ENCODE measurements around the gene LRRN2.

- TF ChIP-seq YY1 (IDR thresholded peaks at IDR 0.05; ENCODE audit: insufficient read depth, insufficient read length), result no peak
- no peak for TF ChIP-seq SUZ12 (IDR thresholded peaks at IDR 0.05; ENCODE audit: extremely low read depth, insufficient read depth, insufficient read length)
- no peak for TF ChIP-seq ZNF274 (IDR thresholded peaks at IDR 0.05; ENCODE audit: low read depth, low read length)
These were observed 44.1 kb downstream of the LRRN2 start for GRCh38 chr1:204641455-204641854.

All from NT2/D1 (cell line).